Mesendoderm (in vitro differentiated cells): ENCODE measurements around the gene EYS.

Source experiments
- DNase-seq: peaks from one replicate; pipeline ENCODE4 v3.0.0; 2013
- H2AK5ac ChIP-seq: 2 replicates; pipeline ENCODE4 v1.6.1; 2013; ENCODE audit warnings: low read length, inconsistent platforms
- H2BK120ac ChIP-seq: 2 replicates; pipeline ENCODE4 v1.6.1; 2013; ENCODE audit warnings: low read depth, mild to moderate bottlenecking, low read length, moderate library complexity, mixed read lengths
- H2BK15ac ChIP-seq: replicated peaks from 2 replicates; pipeline ENCODE4 v1.6.1; 2013; ENCODE audit warnings: low read depth, mild to moderate bottlenecking, moderate library complexity
- H2BK5ac ChIP-seq: 2 replicates; pipeline ENCODE4 v1.6.1; 2013; ENCODE audit warnings: low read length, inconsistent platforms
- H3K18ac ChIP-seq: 2 replicates; pipeline ENCODE4 v1.6.1; 2013; ENCODE audit warnings: mild to moderate bottlenecking, low read length, mixed read lengths
- H3K23ac ChIP-seq: one replicate; pipeline ENCODE4 v1.6.1; 2013; ENCODE audit warnings: low read length
- H3K27ac ChIP-seq: 2 replicates; pipeline ENCODE4 v1.5.1; 2013; ENCODE audit warnings: low read depth, mild to moderate bottlenecking, inconsistent platforms, low read length, moderate library complexity
- H3K27me3 ChIP-seq: 2 replicates; pipeline ENCODE4 v1.6.1; 2013; ENCODE audit warnings: low read length, control low read depth, mild to moderate bottlenecking, inconsistent platforms; ENCODE audit not compliant: insufficient read depth, poor library complexity
- H3K36me3 ChIP-seq: 2 replicates; pipeline ENCODE4 v1.6.1; 2013; ENCODE audit warnings: low read length, inconsistent platforms; ENCODE audit not compliant: control insufficient read depth, insufficient read depth
- H3K4ac ChIP-seq: one replicate; pipeline ENCODE4 v1.6.1; 2013; ENCODE audit warnings: low read depth, mild to moderate bottlenecking, low read length, moderate library complexity
- H3K4me1 ChIP-seq: 2 replicates; pipeline ENCODE4 v1.6.1; 2013; ENCODE audit warnings: low read depth, low read length, inconsistent platforms; ENCODE audit not compliant: control insufficient read depth
- H3K4me2 ChIP-seq: 2 replicates; pipeline ENCODE4 v1.6.1; 2013; ENCODE audit warnings: low read length
- H3K4me3 ChIP-seq: 2 replicates; pipeline ENCODE4 v1.5.1; 2013; ENCODE audit warnings: mild to moderate bottlenecking, low read length
- H3K56ac ChIP-seq: one replicate; pipeline ENCODE4 v1.6.1; 2013; ENCODE audit warnings: low read length
- H3K79me1 ChIP-seq: 2 replicates; pipeline ENCODE4 v1.6.1; 2013; ENCODE audit warnings: low read length, inconsistent platforms
- H3K79me2 ChIP-seq: 2 replicates; pipeline ENCODE4 v1.6.1; 2013; ENCODE audit warnings: mild to moderate bottlenecking, low read length; ENCODE audit not compliant: control insufficient read depth, insufficient read depth
- H3K9ac ChIP-seq: 2 replicates; pipeline ENCODE4 v1.6.1; 2013; ENCODE audit warnings: low read length, inconsistent platforms
- H4K5ac ChIP-seq: one replicate; pipeline ENCODE4 v1.6.1; 2013; ENCODE audit warnings: low read length
- H4K8ac ChIP-seq: one replicate; pipeline ENCODE4 v1.6.1; 2013; ENCODE audit warnings: low read depth, mild to moderate bottlenecking, control low read depth, low read length, moderate library complexity
- WGBS: extraction: QIAGEN DNeasy Blood & Tissue Kit; methylation state at CpG from one replicate; pipeline ENCODE4 v1.1.7; 2013; ENCODE audit warnings: low lambda C conversion rate, missing lambda C conversion rate; ENCODE audit not compliant: insufficient coverage; ENCODE audit errors: extremely low coverage; 5-methylcytosine and 5-hydroxymethylcytosine counted together

Gene EYS

DNA sequence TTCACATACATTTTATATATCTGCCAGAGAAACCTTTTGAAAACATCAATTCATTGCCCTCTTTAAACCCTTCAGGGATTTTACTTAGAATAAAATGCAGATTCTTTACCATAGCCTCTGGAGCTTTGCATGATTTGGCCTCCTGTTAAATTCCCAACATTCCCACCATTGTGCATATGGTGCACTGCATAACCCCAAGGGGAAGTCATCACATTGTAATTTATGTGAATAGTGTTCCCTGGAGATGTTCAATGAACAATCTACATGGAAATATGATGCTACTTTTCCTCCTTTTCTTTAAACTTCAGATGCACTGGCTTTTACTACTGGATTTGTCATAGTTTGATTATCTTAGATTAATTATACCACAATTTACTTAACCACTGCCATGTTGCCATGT lies 1976.7 kb downstream of the EYS start:
- H2BK15ac ChIP-seq: no peak overlapping the region
- H4K8ac ChIP-seq: no peak overlapping the region
- no peaks in the 10 kb centered on the region for H3K79me1 ChIP-seq
- no peaks in the 10 kb centered on the region for H3K4me1 ChIP-seq
- H3K18ac ChIP-seq: no peak overlapping the region
- H3K4me2 ChIP-seq: no peak overlapping the region
- no peak overlapping the region for H3K27ac ChIP-seq
- no peak overlapping the region for H2BK120ac ChIP-seq
- no peaks in the 10 kb centered on the region for H3K36me3 ChIP-seq
- no peak overlapping the region for H3K9ac ChIP-seq
- H3K23ac ChIP-seq: no peak overlapping the region
- H2BK5ac ChIP-seq: no peak overlapping the region
- no peak overlapping the region for H4K5ac ChIP-seq
- no peak overlapping the region for H3K4me3 ChIP-seq
- no peak overlapping the region for H3K56ac ChIP-seq
- no peak overlapping the region for H2AK5ac ChIP-seq
- H3K79me2 ChIP-seq: no peaks in the 10 kb centered on the region
- no peak overlapping the region for H3K4ac ChIP-seq
- no peaks in the 10 kb centered on the region for H3K27me3 ChIP-seq
- DNase-seq: peak; percentile 16

DNA sequence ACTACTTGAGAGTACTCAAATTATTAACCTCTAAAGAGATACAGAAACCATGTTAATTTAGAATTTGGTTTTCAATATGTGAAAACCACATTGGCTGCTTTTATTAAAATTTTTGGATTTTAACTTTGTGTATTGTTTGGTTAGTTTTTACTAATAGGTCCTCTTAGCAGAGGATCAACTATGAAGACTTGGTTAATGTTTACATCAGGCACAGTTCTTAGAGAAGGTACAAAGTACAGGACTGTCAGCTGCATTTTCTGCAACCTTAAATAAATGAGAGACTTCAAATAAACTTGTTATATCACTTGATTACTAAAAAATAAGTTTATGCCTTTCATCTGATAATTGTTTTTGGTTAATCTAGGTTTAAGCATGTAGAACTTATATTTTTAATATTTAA lies 1982.3 kb downstream of the EYS start:
- no peak overlapping the region for H3K4ac ChIP-seq
- no peak overlapping the region for H4K5ac ChIP-seq
- H3K56ac ChIP-seq: no peak overlapping the region
- no peak overlapping the region for H3K4me3 ChIP-seq
- H3K27ac ChIP-seq: no peak overlapping the region
- H3K27me3 ChIP-seq: no peaks in the 10 kb centered on the region
- H3K9ac ChIP-seq: no peak overlapping the region
- no peak overlapping the region for H3K18ac ChIP-seq
- H2AK5ac ChIP-seq: no peak overlapping the region
- H2BK5ac ChIP-seq: no peak overlapping the region
- no peak for DNase-seq
- H3K4me2 ChIP-seq: no peak overlapping the region
- no peaks in the 10 kb centered on the region for H3K79me1 ChIP-seq
- no peaks in the 10 kb centered on the region for H3K4me1 ChIP-seq
- H2BK120ac ChIP-seq: no peak overlapping the region
- H3K36me3 ChIP-seq: no peaks in the 10 kb centered on the region
- H4K8ac ChIP-seq: no peak overlapping the region
- no peak overlapping the region for H3K23ac ChIP-seq
- H3K79me2 ChIP-seq: no peaks in the 10 kb centered on the region
- no peak overlapping the region for H2BK15ac ChIP-seq

DNA sequence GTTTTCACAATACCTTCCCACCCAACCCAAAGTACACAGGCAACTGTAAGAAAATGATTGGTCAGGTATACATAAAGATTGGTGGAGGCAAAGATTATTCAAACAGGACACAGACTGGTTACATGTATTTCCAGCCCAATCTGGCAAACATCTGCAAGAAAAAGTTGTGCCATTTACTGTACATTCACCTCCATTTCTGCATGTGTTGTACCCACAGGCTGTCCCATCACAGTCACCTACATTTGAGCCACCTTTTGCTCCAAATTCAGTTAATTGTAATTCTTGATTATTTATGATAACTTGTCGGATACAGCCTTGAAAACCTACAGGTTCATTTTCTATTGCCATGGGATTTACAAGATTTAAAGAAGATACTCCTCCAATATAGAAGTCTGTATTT lies 1985.8 kb downstream of the EYS start:
- no peaks in the 10 kb centered on the region for H3K79me2 ChIP-seq
- H3K9ac ChIP-seq: no peak overlapping the region
- no peak for DNase-seq
- no peak overlapping the region for H3K4me3 ChIP-seq
- H3K4me2 ChIP-seq: no peak overlapping the region
- no peak overlapping the region for H4K5ac ChIP-seq
- no peak overlapping the region for H2BK5ac ChIP-seq
- no peak overlapping the region for H3K56ac ChIP-seq
- H4K8ac ChIP-seq: no peak overlapping the region
- H2BK15ac ChIP-seq: no peak overlapping the region
- H3K79me1 ChIP-seq: no peaks in the 10 kb centered on the region
- no peak overlapping the region for H3K18ac ChIP-seq
- WGBS: no CpG with 5 or more reads among the region's 1 CpG
- no peak overlapping the region for H3K27ac ChIP-seq
- no peaks in the 10 kb centered on the region for H3K27me3 ChIP-seq
- no peak overlapping the region for H3K4ac ChIP-seq
- H3K23ac ChIP-seq: no peak overlapping the region
- no peaks in the 10 kb centered on the region for H3K36me3 ChIP-seq
- H2BK120ac ChIP-seq: no peak overlapping the region
- no peak overlapping the region for H2AK5ac ChIP-seq
- no peaks in the 10 kb centered on the region for H3K4me1 ChIP-seq

DNA sequence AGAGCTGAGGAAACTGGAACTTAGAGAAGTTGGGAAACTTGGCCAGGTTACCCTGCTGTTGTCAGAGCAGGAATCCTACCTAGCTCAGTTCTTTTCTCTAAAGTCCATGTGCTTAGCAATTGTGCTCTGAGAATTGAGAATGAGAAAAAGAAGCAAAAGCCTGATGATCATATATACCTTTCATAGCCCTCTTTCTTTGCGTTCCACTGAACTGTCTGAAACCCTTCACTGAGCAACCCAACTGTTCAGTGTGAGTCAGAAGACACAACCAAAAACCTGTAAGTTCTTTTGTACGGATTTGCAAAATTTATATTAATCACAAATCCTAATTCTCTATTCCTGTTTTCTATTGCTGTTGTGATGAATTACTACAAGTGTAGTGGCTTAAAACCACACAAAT lies 1990.9 kb downstream of the EYS start:
- Histone ChIP-seq H3K4me2 (no peak overlapping the region), H3K4me3 (no peak overlapping the region), H3K27ac (no peak overlapping the region), H3K4me1 (no peaks in the 10 kb centered on the region), H3K23ac (no peak overlapping the region), H3K79me1 (no peaks in the 10 kb centered on the region), H3K36me3 (peaks cover 1% of the 10 kb centered on the region), H3K79me2 (no peaks in the 10 kb centered on the region), H3K18ac (no peak overlapping the region), H2BK120ac (no peak overlapping the region), H4K5ac (no peak overlapping the region), H2BK5ac (no peak overlapping the region), H2BK15ac (no peak overlapping the region), H3K9ac (no peak overlapping the region), H3K27me3 (no peaks in the 10 kb centered on the region), H3K56ac (no peak overlapping the region), H4K8ac (no peak overlapping the region), H2AK5ac (no peak overlapping the region), H3K4ac (no peak overlapping the region)
- no peak for DNase-seq
- no CpG with 5 or more reads among the region's 2 CpGs for WGBS

DNA sequence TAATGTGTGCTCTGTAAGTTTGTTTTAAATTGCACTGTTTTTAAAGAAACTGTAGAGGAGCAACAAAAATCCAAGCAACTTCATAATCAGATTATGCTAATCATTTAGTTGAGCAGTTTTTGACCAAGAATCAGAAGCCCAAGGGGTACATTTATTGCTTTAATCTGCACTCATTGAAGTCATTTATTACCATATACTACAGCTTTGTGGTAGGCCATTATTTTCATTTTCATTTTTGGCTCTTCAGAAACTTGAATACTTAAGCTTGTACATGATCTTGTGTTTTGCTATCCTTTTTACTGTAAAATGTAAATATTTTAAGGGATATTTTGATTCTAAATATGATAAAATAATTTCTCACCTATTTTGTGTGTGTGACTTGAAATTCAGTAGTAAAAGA lies 1992.9 kb downstream of the EYS start:
- H3K4me2 ChIP-seq: no peak overlapping the region
- no peak for DNase-seq
- no peaks in the 10 kb centered on the region for H3K79me1 ChIP-seq
- no peak overlapping the region for H2BK120ac ChIP-seq
- H4K5ac ChIP-seq: no peak overlapping the region
- no peak overlapping the region for H4K8ac ChIP-seq
- no peaks in the 10 kb centered on the region for H3K79me2 ChIP-seq
- H2BK15ac ChIP-seq: no peak overlapping the region
- H3K4me3 ChIP-seq: no peak overlapping the region
- H3K36me3 ChIP-seq: peaks cover 2% of the 10 kb centered on the region
- no peak overlapping the region for H3K23ac ChIP-seq
- H2BK5ac ChIP-seq: no peak overlapping the region
- no peak overlapping the region for H3K18ac ChIP-seq
- no peak overlapping the region for H2AK5ac ChIP-seq
- no peaks in the 10 kb centered on the region for H3K27me3 ChIP-seq
- H3K4me1 ChIP-seq: no peaks in the 10 kb centered on the region
- no peak overlapping the region for H3K56ac ChIP-seq
- no peak overlapping the region for H3K27ac ChIP-seq
- H3K4ac ChIP-seq: no peak overlapping the region
- no peak overlapping the region for H3K9ac ChIP-seq

DNA sequence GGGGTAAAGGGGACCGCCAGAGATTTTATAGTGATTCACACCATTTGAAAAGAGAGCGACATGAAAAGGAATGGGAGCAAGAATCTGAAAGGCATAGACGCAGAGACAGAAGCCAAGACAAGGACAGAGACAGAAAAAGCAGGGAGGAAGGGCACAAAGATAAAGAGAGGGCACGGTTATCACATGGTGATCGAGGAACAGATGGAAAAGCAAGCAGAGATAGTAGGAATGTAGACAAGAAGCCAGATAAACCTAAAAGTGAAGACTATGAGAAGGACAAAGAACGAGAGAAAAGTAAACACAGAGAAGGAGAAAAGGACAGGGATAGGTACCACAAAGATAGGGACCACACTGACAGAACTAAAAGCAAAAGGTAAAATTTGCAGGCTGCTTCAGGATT lies 1993.7 kb downstream of the EYS start:
- H2BK15ac ChIP-seq: no peak overlapping the region
- H4K8ac ChIP-seq: no peak overlapping the region
- H3K4me3 ChIP-seq: no peak overlapping the region
- H3K18ac ChIP-seq: no peak overlapping the region
- H3K4me2 ChIP-seq: no peak overlapping the region
- H2BK5ac ChIP-seq: no peak overlapping the region
- no peak overlapping the region for H3K4ac ChIP-seq
- peaks cover 2% of the 10 kb centered on the region for H3K36me3 ChIP-seq
- no peaks in the 10 kb centered on the region for H3K79me1 ChIP-seq
- no peak overlapping the region for H3K27ac ChIP-seq
- H3K79me2 ChIP-seq: no peaks in the 10 kb centered on the region
- H2BK120ac ChIP-seq: no peak overlapping the region
- no peak for DNase-seq
- H3K4me1 ChIP-seq: no peaks in the 10 kb centered on the region
- no peak overlapping the region for H3K56ac ChIP-seq
- no peak overlapping the region for H2AK5ac ChIP-seq
- H3K27me3 ChIP-seq: no peaks in the 10 kb centered on the region
- no peak overlapping the region for H4K5ac ChIP-seq
- WGBS: no CpG with 5 or more reads among the region's 6 CpGs
- no peak overlapping the region for H3K23ac ChIP-seq
- no peak overlapping the region for H3K9ac ChIP-seq
